H9 (cell line): ENCODE data around the gene COA6. TPM values are rescaled to one million over a fixed set of nuclear protein-coding genes. Genes with fewer than 3 reads are reported as not detected.

Source experiments
- DNase-seq: peaks from one replicate; pipeline ENCODE4 v3.0.0-alpha.2; 2017
- H2AFZ ChIP-seq: one replicate; pipeline ENCODE4 v1.6.1; 2013; ENCODE audit warnings: mild to moderate bottlenecking, low read length, control low read depth, moderate library complexity
- H2AK5ac ChIP-seq: 2 replicates; pipeline ENCODE4 v1.6.1; 2013; ENCODE audit warnings: low read length, control low read depth, mixed read lengths; ENCODE audit not compliant: insufficient read length
- H2BK120ac ChIP-seq: one replicate; pipeline ENCODE4 v1.6.1; 2013; ENCODE audit warnings: low read depth, mild to moderate bottlenecking, low read length, control low read depth, inconsistent platforms; ENCODE audit not compliant: poor library complexity, severe bottlenecking
- H2BK12ac ChIP-seq: 2 replicates; pipeline ENCODE4 v1.6.1; 2013; ENCODE audit warnings: low read length, control low read depth, mixed read lengths, low read depth; ENCODE audit not compliant: insufficient read length
- H2BK15ac ChIP-seq: 2 replicates; pipeline ENCODE4 v1.6.1; 2013; ENCODE audit warnings: low read depth, low read length, control low read depth
- H2BK20ac ChIP-seq: one replicate; pipeline ENCODE4 v1.6.1; 2013; ENCODE audit warnings: low read depth, mild to moderate bottlenecking, low read length, control low read depth, inconsistent platforms; ENCODE audit not compliant: poor library complexity, severe bottlenecking
- H2BK5ac ChIP-seq: 2 replicates; pipeline ENCODE4 v1.6.1; 2013; ENCODE audit warnings: low read length, control low read depth, mixed read lengths; ENCODE audit not compliant: insufficient read length
- H3K14ac ChIP-seq: 2 replicates; pipeline ENCODE4 v1.6.1; 2013; ENCODE audit warnings: low read length, control low read depth; ENCODE audit not compliant: insufficient read depth
- H3K18ac ChIP-seq: 2 replicates; pipeline ENCODE4 v1.6.1; 2013; ENCODE audit warnings: low read depth, mild to moderate bottlenecking, mixed read lengths, low read length, control low read depth; ENCODE audit not compliant: insufficient read length
- H3K23ac ChIP-seq: 2 replicates; pipeline ENCODE4 v1.6.1; 2013; ENCODE audit warnings: low read length, control low read depth, mixed read lengths, low read depth; ENCODE audit not compliant: insufficient read length
- H3K23me2 ChIP-seq: 2 replicates; pipeline ENCODE4 v1.6.1; 2013; ENCODE audit warnings: low read depth, mild to moderate bottlenecking, mixed read lengths, low read length, control low read depth; ENCODE audit not compliant: insufficient read length, poor library complexity, severe bottlenecking
- H3K27ac ChIP-seq: 2 replicates; pipeline ENCODE4 v1.5.1; 2013; ENCODE audit warnings: low read length, control low read depth, mixed read lengths, low read depth; ENCODE audit not compliant: insufficient read length
- H3K27me3 ChIP-seq: 2 replicates; pipeline ENCODE4 v1.6.1; 2013; ENCODE audit warnings: low read length, control low read depth, inconsistent platforms; ENCODE audit not compliant: insufficient read depth
- H3K4ac ChIP-seq: 2 replicates; pipeline ENCODE4 v1.6.1; 2013; ENCODE audit warnings: low read depth, mild to moderate bottlenecking, control low read depth, inconsistent platforms, low read length, moderate library complexity
- H3K4me1 ChIP-seq: 2 replicates; pipeline ENCODE4 v1.6.1; 2013; ENCODE audit warnings: low read length, control low read depth, inconsistent platforms; ENCODE audit not compliant: insufficient read depth
- H3K4me2 ChIP-seq: 2 replicates; pipeline ENCODE4 v1.6.1; 2013; ENCODE audit warnings: low read length, control low read depth, mixed read lengths; ENCODE audit not compliant: insufficient read length, insufficient read depth
- H3K56ac ChIP-seq: 2 replicates; pipeline ENCODE4 v1.6.1; 2013; ENCODE audit warnings: low read depth, mild to moderate bottlenecking, mixed read lengths, low read length, control low read depth; ENCODE audit not compliant: insufficient read length
- H3K79me1 ChIP-seq: 2 replicates; pipeline ENCODE4 v1.6.1; 2013; ENCODE audit warnings: low read depth, mild to moderate bottlenecking, moderate library complexity, low read length, control low read depth, inconsistent platforms; ENCODE audit not compliant: insufficient read depth, poor library complexity, severe bottlenecking
- H3K79me2 ChIP-seq: 2 replicates; pipeline ENCODE4 v1.6.1; 2013; ENCODE audit warnings: low read length, control low read depth, inconsistent platforms; ENCODE audit not compliant: insufficient read depth
- H3K9ac ChIP-seq: 2 replicates; pipeline ENCODE4 v1.6.1; 2013; ENCODE audit warnings: low read length, control low read depth, mixed read lengths; ENCODE audit not compliant: insufficient read length; ENCODE audit errors: extremely low read depth
- H3K9me3 ChIP-seq: one replicate; pipeline ENCODE4 v1.6.1; 2013; ENCODE audit warnings: low read depth, low read length, inconsistent platforms; ENCODE audit not compliant: control insufficient read depth
- H3T11ph ChIP-seq: one replicate; pipeline ENCODE4 v1.6.1; 2013; ENCODE audit warnings: mild to moderate bottlenecking, low read length, control low read depth, inconsistent platforms
- H4K20me1 ChIP-seq: one replicate; pipeline ENCODE4 v1.6.1; 2013; ENCODE audit not compliant: control insufficient read depth, insufficient read length, insufficient read depth
- H4K5ac ChIP-seq: 2 replicates; pipeline ENCODE4 v1.6.1; 2013; ENCODE audit warnings: low read depth, mild to moderate bottlenecking, mixed read lengths, low read length, control low read depth; ENCODE audit not compliant: insufficient read length
- H4K8ac ChIP-seq: replicated peaks from 2 replicates; pipeline ENCODE4 v1.6.1; 2013; ENCODE audit warnings: low read length, control low read depth, mixed read lengths, low read depth; ENCODE audit not compliant: insufficient read length
- H4K91ac ChIP-seq: 2 replicates; pipeline ENCODE4 v1.6.1; 2013; ENCODE audit warnings: low read depth, mild to moderate bottlenecking, moderate library complexity, mixed read lengths, low read length, control low read depth; ENCODE audit not compliant: insufficient read length
- H3K27ac Mint-ChIP-seq, 3 experiments: 2 replicates in 2 of 3; 3 replicates in 1 of 3; pipeline ENCODE4 v1.8.0; 2020 to 2021; ENCODE audit warnings: mixed read lengths in 3 of 3, mild to moderate bottlenecking in 1 of 3, moderate library complexity in 1 of 3
- H3K27me3 Mint-ChIP-seq: 2 replicates; pipeline ENCODE4 v1.8.0; 2021; ENCODE audit warnings: low read depth, mild to moderate bottlenecking, moderate library complexity, mixed read lengths
- H3K36me3 Mint-ChIP-seq, 3 experiments: 2 replicates in 2 of 3; 3 replicates in 1 of 3; pipeline ENCODE4 v1.8.0; 2020 to 2021; ENCODE audit warnings: low read depth in 3 of 3, mixed read lengths in 3 of 3; ENCODE audit not compliant: insufficient read depth in 1 of 3
- H3K4me1 Mint-ChIP-seq, 2 experiments: 2 replicates each; pipeline ENCODE4 v1.8.0; 2020; ENCODE audit warnings: mixed read lengths in 2 of 2
- H3K4me3 Mint-ChIP-seq, 2 experiments: 2 replicates in 1 of 2; 3 replicates in 1 of 2; pipeline ENCODE4 v1.8.0; 2020 to 2021; ENCODE audit warnings: mild to moderate bottlenecking in 2 of 2, mixed read lengths in 2 of 2, moderate library complexity in 1 of 2
- H3K9me3 Mint-ChIP-seq, 2 experiments: 2 replicates in 1 of 2; 3 replicates in 1 of 2; pipeline ENCODE4 v1.8.0; 2020; ENCODE audit warnings: mild to moderate bottlenecking in 2 of 2, mixed read lengths in 2 of 2, moderate library complexity in 1 of 2
- WGBS: extraction: QIAGEN DNeasy Blood & Tissue Kit; methylation state at CpG from one replicate; pipeline ENCODE4 v1.1.7; 2013; ENCODE audit warnings: missing lambda C conversion rate, low lambda C conversion rate, mixed read lengths; ENCODE audit not compliant: insufficient read length; ENCODE audit errors: extremely low coverage; 5-methylcytosine and 5-hydroxymethylcytosine counted together
- total RNA-seq: library from RNA; stranded (reverse); gene quantifications from 2 replicates; pipeline ENCODE4 v1.2.1, GENCODE V29; 2021
- TF ChIP-seq, protein P1 (sequence below): fragments of 200-600 bp; sonication (generic); conservative IDR thresholded peaks from 3 replicates; pipeline ENCODE4 v1.8.0; 2021; ENCODE audit warnings: antibody characterized with exemption, mild to moderate bottlenecking

The COA6 gene
- total RNA-seq, 1 experiment from 2014 or later: 42.3 TPM

DNA sequence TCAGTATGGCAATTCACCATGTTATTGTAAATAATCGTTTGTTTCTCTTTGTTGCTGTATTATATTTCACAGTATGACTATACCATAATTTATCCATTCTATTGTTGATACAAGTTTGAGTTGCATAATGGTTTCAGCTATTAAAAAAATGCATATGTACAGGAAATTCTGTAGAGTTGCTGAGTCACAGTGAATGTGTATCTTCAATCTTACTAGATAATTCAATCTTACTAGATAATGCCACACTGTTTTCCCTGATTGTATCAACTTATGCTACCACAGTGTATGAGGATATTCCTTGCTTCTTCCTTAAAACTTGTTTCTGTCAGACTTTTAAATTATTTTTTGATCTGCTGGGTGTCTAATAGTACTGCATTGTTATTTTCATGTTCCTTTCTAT, 3.5 kb upstream of the COA6 start:
- TF ChIP-seq, protein P1, sequence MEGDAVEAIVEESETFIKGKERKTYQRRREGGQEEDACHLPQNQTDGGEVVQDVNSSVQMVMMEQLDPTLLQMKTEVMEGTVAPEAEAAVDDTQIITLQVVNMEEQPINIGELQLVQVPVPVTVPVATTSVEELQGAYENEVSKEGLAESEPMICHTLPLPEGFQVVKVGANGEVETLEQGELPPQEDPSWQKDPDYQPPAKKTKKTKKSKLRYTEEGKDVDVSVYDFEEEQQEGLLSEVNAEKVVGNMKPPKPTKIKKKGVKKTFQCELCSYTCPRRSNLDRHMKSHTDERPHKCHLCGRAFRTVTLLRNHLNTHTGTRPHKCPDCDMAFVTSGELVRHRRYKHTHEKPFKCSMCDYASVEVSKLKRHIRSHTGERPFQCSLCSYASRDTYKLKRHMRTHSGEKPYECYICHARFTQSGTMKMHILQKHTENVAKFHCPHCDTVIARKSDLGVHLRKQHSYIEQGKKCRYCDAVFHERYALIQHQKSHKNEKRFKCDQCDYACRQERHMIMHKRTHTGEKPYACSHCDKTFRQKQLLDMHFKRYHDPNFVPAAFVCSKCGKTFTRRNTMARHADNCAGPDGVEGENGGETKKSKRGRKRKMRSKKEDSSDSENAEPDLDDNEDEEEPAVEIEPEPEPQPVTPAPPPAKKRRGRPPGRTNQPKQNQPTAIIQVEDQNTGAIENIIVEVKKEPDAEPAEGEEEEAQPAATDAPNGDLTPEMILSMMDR: no peak
- Histone ChIP-seq H4K20me1 (no peaks in the 10 kb centered on the region), H3K79me1 (no peaks in the 10 kb centered on the region), H2BK120ac (no peak overlapping the region), H3T11ph (no peak overlapping the region), H3K27ac (no peak overlapping the region), H3K9me3 (no peaks in the 10 kb centered on the region), H3K23me2 (no peaks in the 10 kb centered on the region), H2BK12ac (no peak overlapping the region), H4K91ac (no peak overlapping the region), H3K4ac (no peak overlapping the region), H3K9ac (no peak overlapping the region), H2BK15ac (no peak overlapping the region), H2AK5ac (no peak overlapping the region), H3K79me2 (peaks cover 3% of the 10 kb centered on the region; the same call in 1 of the 2 replicates), H3K56ac (no peak overlapping the region), H3K4me1 (peaks cover 3% of the 10 kb centered on the region; the same call in 1 of the 2 replicates), H2BK20ac (no peak overlapping the region), H2AFZ (no peak overlapping the region), H3K4me2 (no peak overlapping the region), H3K18ac (no peak overlapping the region), H3K14ac (no peak overlapping the region), H3K23ac (no peak overlapping the region), H3K27me3 (no peaks in the 10 kb centered on the region), H2BK5ac (no peak overlapping the region), H4K8ac (no peak overlapping the region), H4K5ac (no peak overlapping the region)
- Mint-ChIP-seq H3K27me3 (peaks cover 27% of the 10 kb centered on the region), H3K27ac (no peak overlapping the region), H3K36me3 (peaks cover 0 to 6% (median 4%) of the 10 kb centered on the region in 3 experiments; a peak in 5 of 7 replicates), H3K4me1 (peaks cover 10 to 14% of the 10 kb centered on the region in 2 experiments), H3K9me3 (no peaks in the 10 kb centered on the region), H3K4me3 (no peak overlapping the region)
- WGBS: no CpG with 5 or more reads among the region's 1 CpG
- DNase-seq: no peak
